Measurements from ENCODE around the gene CTAGE4.
"Not testable (repeated sequence)": the region's sequence is repeated elsewhere in the genome, so short reads cannot be mapped to it uniquely, and the experiment has no call there.

The CTAGE4 gene

DNA sequence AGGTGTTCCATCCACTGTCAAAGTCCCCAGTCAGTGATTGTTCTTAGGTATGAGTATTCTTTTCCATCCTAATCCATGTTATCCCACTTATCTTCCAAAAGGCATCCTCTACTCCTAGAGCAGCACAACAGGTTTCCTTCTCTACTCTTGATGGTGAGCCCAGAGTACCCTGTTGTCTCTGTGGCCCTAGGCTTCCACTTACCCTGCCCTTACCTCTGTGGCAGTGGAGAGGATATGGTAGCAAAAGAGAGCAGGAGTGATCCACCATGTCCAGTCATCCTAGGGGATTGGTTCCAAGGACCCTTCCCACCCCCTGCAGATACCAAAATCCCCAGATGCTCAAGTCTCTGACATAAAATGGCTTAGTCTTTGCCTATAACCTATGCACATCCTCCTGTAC is 33.9 kb downstream of the CTAGE4 start:
- not testable (repeated sequence) for DNase-seq (ENCODE audit: low read depth in 2 of 2)

DNA sequence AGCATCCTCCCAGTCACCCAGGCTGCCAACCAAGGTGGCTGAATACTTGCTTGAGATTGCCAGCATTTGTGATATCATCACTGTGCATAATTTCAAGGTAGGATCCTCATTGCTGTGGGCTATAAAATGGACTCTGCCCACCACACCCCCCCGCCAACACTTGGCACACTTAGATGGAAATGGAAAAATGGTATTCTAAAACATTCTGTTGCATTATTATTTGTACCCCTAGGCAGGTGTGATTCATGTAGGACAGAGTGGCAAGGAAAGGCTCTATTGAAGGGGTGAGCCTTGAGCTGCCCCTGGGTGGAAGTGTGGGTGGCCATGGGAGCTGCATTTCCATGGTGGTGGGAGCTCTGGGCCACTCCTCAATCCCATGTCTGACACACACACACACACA is 35.3 kb downstream of the CTAGE4 start:
- DNase-seq (ENCODE audit: low read depth in 2 of 2): not testable (repeated sequence)

DNA sequence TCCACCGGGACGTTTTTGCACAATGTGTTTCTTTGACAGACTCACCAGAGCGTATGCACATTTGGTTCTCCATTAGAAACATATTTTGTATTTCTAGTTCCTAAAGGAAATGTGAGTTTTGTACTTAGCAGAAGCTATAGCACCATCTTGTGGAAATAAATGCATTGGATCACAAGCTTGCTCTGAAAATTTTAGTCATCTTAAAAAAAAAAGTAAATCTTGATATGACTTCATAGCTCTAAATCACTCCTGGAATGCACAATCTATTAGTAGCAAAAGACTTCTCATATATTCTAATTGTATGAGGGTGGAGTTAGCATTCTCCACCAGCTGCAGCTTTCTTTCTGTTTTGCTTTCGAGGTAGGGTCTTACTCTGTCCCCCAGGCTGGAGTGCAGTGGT is 35.9 kb downstream of the CTAGE4 start:
- DNase-seq (ENCODE audit: low read depth in 2 of 2): not testable (repeated sequence)

DNA sequence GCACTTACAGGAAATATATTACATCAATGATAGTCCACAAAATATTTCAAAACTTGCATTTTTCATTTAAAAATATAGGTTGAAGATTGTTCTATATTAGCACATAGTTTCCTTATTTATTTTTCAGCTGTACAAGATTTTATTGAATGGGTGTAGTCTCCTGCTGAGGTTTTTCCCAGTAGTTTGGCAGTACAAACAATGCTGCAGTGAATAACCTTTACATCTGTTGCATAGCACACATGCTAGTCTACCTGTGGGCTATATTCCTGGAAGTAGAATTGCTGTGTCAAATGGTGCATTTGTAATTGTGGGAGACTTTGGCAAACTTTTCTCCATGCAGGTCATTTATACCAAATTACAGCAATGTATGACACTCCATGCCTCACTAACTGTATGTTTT is 37.3 kb downstream of the CTAGE4 start:
- not testable (repeated sequence) for DNase-seq (ENCODE audit: low read depth in 2 of 2)

DNA sequence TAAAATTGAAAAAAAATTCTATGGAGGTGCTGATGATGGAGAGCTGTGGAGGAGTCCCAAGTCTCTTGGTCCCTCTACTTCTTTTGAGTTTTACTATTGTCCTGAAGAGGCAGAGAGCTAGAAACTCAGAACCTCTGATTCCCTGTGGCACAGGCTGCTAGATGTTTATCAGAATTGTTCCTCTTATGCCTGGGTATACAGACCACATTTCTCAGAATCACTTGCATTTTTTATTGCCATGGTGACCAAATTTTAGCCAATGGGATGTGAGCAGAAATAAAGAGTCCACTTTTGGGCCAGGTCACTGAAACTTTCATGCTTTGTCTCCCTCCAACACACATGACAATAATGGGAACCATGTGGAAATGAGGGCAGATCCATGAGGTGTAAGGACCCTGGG is 40.4 kb downstream of the CTAGE4 start:
- not testable (repeated sequence) for DNase-seq (ENCODE audit: low read depth in 2 of 2)

DNA sequence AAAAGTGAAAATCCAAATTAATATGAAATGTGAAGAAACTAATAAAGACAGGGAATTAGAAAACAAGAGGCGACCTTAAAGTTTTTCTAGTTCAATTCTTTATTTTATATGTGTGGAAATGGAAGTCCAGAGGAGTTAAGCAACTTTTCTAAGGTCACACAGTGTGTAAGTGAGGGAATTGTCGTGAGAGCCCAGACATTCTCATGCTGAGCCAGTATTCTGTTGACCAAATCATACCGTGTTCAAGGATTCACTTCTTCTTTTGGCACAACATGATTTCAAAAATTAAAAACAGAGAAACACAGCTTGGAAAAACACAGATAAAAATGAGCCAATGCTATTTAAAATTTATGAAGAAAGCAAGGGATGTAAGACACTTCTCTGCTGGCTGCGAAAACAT is 43.6 kb downstream of the CTAGE4 start:
- not testable (repeated sequence) for DNase-seq (ENCODE audit: low read depth in 2 of 2)

DNA sequence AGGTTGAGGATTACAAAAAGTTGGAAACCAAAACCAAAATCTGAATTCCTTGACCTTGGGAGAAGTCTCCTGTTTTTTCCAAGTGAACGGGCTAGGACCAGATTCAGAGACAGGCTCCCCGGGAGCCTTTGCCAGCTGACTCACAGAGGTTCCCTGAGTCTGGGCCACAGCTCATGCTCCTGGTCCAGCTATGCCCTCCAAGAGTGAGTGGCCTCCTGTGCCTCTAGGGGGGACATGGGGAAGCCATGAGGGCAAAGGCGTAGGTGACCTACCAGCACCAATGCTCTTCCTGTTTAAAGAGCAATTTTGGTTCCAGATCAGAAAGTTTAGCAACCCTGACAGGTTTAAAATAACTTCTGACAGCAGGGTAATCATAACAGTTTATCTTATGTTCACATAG is 45.5 kb downstream of the CTAGE4 start:
- not testable (repeated sequence) for DNase-seq (ENCODE audit: low read depth in 2 of 2)

DNA sequence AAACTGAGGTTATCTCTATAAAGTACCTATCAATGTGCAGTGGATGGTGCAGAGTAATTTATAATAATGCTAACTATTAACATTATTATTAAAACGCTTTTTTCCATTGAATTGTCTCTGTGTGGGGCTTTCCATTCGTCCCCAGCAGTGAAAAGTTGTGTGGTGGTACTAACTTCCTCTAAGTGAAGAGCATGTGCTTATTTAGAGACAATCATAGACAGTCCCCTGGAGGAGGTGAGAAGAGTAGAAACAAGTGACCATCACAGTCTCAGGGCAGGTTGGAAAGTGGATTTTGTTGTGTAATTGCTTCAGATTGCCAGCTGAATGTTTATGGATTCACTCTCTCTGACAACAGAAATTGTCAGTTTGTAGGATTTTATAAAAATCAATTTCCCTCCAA is 47.8 kb downstream of the CTAGE4 start:
- not testable (repeated sequence) for DNase-seq (ENCODE audit: low read depth in 2 of 2)

DNA sequence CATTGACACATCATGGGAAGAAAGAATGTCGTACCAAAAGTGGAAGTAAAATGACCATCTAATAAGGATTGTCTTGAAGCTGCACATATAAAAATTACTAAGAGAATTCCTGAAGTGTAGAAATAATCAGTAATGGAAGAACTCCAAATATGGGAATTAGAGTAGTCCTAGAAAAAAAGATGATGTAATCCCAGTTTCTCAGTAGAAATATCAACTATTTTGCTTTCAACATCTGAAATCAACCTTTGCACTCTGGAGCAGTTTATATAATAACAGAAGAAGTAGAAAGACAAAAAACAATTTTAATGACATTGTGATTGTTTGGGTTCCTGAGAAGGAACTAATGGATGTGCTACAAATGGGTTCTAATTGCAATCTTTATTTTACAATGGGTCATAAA is 49.8 kb downstream of the CTAGE4 start:
- not testable (repeated sequence) for DNase-seq (ENCODE audit: low read depth in 2 of 2)
